HEK293 (cell line): ENCODE results near the gene REX1BD.

Experiments used
- BCL11B ChIP-seq: fragments of 450-650 bp; formaldehyde crosslinking; IDR thresholded peaks from 2 replicates; pipeline ENCODE4 v1.5.1; 2016; ENCODE audit warnings: low read depth, missing biosample characterization, missing genetic modification characterization
- KLF16 ChIP-seq: fragments of 450-650 bp; formaldehyde crosslinking; IDR thresholded peaks from 2 replicates; pipeline ENCODE4 v1.5.1; 2017; ENCODE audit warnings: missing biosample characterization, missing genetic modification characterization
- KLF8 ChIP-seq: fragments of 450-650 bp; formaldehyde crosslinking; IDR thresholded peaks from 2 replicates; pipeline ENCODE4 v1.5.1; 2016; ENCODE audit warnings: missing biosample characterization, missing genetic modification characterization
- MEIS1 ChIP-seq: sonication (generic); formaldehyde crosslinking; IDR thresholded peaks from 2 replicates; pipeline ENCODE4 v1.8.1; 2022; ENCODE audit warnings: missing genetic modification reagents, mild to moderate bottlenecking, borderline replicate concordance
- RBAK ChIP-seq: fragments of 450-650 bp; formaldehyde crosslinking; IDR thresholded peaks from 2 replicates; pipeline ENCODE4 v1.5.1; 2016; ENCODE audit warnings: missing biosample characterization, missing genetic modification characterization
- SALL2 ChIP-seq: fragments of 450-650 bp; formaldehyde crosslinking; IDR thresholded peaks from 2 replicates; pipeline ENCODE4 v1.5.0; 2017; ENCODE audit warnings: missing biosample characterization, mild to moderate bottlenecking, missing genetic modification characterization, borderline replicate concordance
- YY1 ChIP-seq: fragments of 450-650 bp; formaldehyde crosslinking; IDR thresholded peaks from 2 replicates; pipeline ENCODE4 v1.5.1; 2018; ENCODE audit warnings: missing biosample characterization, missing genetic modification characterization
- ZNF169 ChIP-seq: fragments of 450-650 bp; formaldehyde crosslinking; IDR thresholded peaks from 2 replicates; pipeline ENCODE4 v1.5.1; 2016; ENCODE audit warnings: missing biosample characterization, missing genetic modification characterization
- ZNF174 ChIP-seq: fragments of 450-650 bp; formaldehyde crosslinking; IDR thresholded peaks from 2 replicates; pipeline ENCODE4 v1.5.0; 2017; ENCODE audit warnings: missing biosample characterization, mild to moderate bottlenecking, missing genetic modification characterization
- ZNF2 ChIP-seq: fragments of 450-650 bp; formaldehyde crosslinking; IDR thresholded peaks from 2 replicates; pipeline ENCODE4 v1.5.1; 2016; ENCODE audit warnings: missing biosample characterization, missing genetic modification characterization
- ZNF223 ChIP-seq: fragments of 450-650 bp; formaldehyde crosslinking; IDR thresholded peaks from 2 replicates; pipeline ENCODE4 v1.5.1; 2016; ENCODE audit warnings: missing biosample characterization, missing genetic modification characterization
- ZNF266 ChIP-seq: fragments of 450-650 bp; formaldehyde crosslinking; IDR thresholded peaks from 2 replicates; pipeline ENCODE4 v1.5.1; 2016; ENCODE audit warnings: missing biosample characterization, missing genetic modification characterization, low read depth
- ZNF362 ChIP-seq: fragments of 450-650 bp; formaldehyde crosslinking; IDR thresholded peaks from 2 replicates; pipeline ENCODE4 v1.5.1; 2016; ENCODE audit warnings: missing biosample characterization, missing genetic modification characterization
- ZNF426 ChIP-seq: fragments of 450-650 bp; formaldehyde crosslinking; IDR thresholded peaks from 2 replicates; pipeline ENCODE4 v1.5.1; 2017; ENCODE audit warnings: missing biosample characterization, missing genetic modification characterization, mild to moderate bottlenecking, inconsistent platforms, moderate library complexity
- ZNF626 ChIP-seq: fragments of 450-650 bp; sonication (Bioruptor Pico); formaldehyde crosslinking; IDR thresholded peaks from 2 replicates; pipeline ENCODE4 v1.5.1; 2018; ENCODE audit warnings: missing biosample characterization, missing genetic modification characterization, inconsistent platforms
- ZNF660 ChIP-seq: fragments of 450-650 bp; IDR thresholded peaks from 2 replicates; pipeline ENCODE4 v1.5.1; 2018; ENCODE audit warnings: missing biosample characterization, mild to moderate bottlenecking, missing genetic modification characterization
- ZNF670 ChIP-seq: fragments of 450-650 bp; formaldehyde crosslinking; IDR thresholded peaks from 2 replicates; pipeline ENCODE4 v1.5.1; 2016; ENCODE audit warnings: missing biosample characterization, missing genetic modification characterization, low read depth
- ZNF701 ChIP-seq: fragments of 450-650 bp; formaldehyde crosslinking; IDR thresholded peaks from 2 replicates; pipeline ENCODE4 v1.5.1; 2016; ENCODE audit warnings: missing biosample characterization, missing genetic modification characterization
- ZNF785 ChIP-seq: fragments of 450-650 bp; formaldehyde crosslinking; IDR thresholded peaks from 2 replicates; pipeline ENCODE4 v1.5.1; 2016; ENCODE audit warnings: missing biosample characterization, missing genetic modification characterization
- ZSCAN16 ChIP-seq: fragments of 450-650 bp; formaldehyde crosslinking; IDR thresholded peaks from 2 replicates; pipeline ENCODE4 v1.5.1; 2016; ENCODE audit warnings: missing biosample characterization, missing genetic modification characterization
- TF ChIP-seq, protein P1 (sequence below): fragments of 450-650 bp; formaldehyde crosslinking; IDR thresholded peaks from 2 replicates; pipeline ENCODE4 v1.5.1; 2016; ENCODE audit warnings: missing biosample characterization, missing genetic modification characterization
- TF ChIP-seq, protein P2 (sequence below): fragments of 450-650 bp; formaldehyde crosslinking; IDR thresholded peaks from 2 replicates; pipeline ENCODE4 v1.5.1; 2016; ENCODE audit warnings: missing biosample characterization, missing genetic modification characterization
- TF ChIP-seq, protein P3 (sequence below): fragments of 450-650 bp; formaldehyde crosslinking; IDR thresholded peaks from 2 replicates; pipeline ENCODE4 v1.5.1; 2016; ENCODE audit warnings: missing biosample characterization, missing genetic modification characterization, borderline replicate concordance
- TF ChIP-seq, protein P4 (sequence below): fragments of 450-650 bp; formaldehyde crosslinking; IDR thresholded peaks from 2 replicates; pipeline ENCODE4 v1.5.1; 2016; ENCODE audit warnings: missing biosample characterization, missing genetic modification characterization
- TF ChIP-seq, protein P5 (sequence below): fragments of 450-650 bp; formaldehyde crosslinking; IDR thresholded peaks from 2 replicates; pipeline ENCODE4 v1.5.1; 2016; ENCODE audit warnings: missing biosample characterization, missing genetic modification characterization
- TF ChIP-seq, protein P6 (sequence below): fragments of 450-650 bp; formaldehyde crosslinking; IDR thresholded peaks from 2 replicates; pipeline ENCODE4 v1.5.1; 2016; ENCODE audit warnings: missing biosample characterization, missing genetic modification characterization, low read depth
- TF ChIP-seq, protein P7 (sequence below): fragments of 450-650 bp; formaldehyde crosslinking; IDR thresholded peaks from 2 replicates; pipeline ENCODE4 v1.5.1; 2016; ENCODE audit warnings: missing biosample characterization, missing genetic modification characterization

REX1BD gene

DNA sequence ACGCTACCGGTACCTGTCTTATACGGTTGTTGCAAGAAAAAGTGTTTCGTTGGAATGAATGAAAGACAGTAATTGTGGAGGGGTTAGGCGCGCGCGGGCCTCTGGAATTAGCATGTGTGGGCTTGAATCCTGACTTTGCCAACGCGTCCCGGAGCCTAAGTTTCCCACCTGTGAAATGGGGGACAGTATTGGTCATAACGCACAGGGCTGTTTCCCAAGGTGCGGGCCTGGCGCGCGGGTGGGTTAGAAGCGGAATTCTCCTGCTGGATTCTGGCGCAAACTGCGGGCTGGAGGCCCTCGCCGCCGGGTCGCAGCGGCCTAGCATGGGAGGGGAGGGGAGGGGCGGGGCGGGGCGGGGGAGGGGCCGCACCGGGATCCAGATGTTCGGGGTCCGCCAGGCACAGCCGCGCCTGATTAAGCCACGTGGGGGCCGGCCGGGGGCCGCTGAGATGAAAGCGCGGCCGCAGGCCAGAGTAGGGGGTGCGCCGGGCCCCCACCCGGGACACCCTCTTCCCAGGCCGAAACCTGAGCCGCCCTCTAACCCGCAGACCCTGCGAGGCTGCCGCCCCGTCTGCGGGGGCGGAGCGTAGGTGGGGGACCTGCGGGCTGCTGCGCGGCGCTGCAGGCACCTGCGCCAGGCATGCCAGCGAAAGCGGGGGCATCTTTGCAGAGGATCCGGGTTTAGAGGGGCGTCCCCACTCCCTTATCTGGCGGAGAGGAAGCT, 22.9 kb downstream of the REX1BD start (continued):
- TF ChIP-seq ZNF266: no peak
- no peak for TF ChIP-seq ZNF362 (tag by site-specific recombination)
- TF ChIP-seq ZNF169 (tag by site-specific recombination): no peak
- TF ChIP-seq, protein P1, sequence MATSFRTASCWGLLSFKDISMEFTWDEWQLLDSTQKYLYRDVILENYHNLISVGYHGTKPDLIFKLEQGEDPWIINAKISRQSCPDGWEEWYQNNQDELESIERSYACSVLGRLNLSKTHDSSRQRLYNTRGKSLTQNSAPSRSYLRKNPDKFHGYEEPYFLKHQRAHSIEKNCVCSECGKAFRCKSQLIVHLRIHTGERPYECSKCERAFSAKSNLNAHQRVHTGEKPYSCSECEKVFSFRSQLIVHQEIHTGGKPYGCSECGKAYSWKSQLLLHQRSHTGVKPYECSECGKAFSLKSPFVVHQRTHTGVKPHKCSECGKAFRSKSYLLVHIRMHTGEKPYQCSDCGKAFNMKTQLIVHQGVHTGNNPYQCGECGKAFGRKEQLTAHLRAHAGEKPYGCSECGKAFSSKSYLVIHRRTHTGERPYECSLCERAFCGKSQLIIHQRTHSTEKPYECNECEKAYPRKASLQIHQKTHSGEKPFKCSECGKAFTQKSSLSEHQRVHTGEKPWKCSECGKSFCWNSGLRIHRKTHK: no peak
- TF ChIP-seq, protein P2, sequence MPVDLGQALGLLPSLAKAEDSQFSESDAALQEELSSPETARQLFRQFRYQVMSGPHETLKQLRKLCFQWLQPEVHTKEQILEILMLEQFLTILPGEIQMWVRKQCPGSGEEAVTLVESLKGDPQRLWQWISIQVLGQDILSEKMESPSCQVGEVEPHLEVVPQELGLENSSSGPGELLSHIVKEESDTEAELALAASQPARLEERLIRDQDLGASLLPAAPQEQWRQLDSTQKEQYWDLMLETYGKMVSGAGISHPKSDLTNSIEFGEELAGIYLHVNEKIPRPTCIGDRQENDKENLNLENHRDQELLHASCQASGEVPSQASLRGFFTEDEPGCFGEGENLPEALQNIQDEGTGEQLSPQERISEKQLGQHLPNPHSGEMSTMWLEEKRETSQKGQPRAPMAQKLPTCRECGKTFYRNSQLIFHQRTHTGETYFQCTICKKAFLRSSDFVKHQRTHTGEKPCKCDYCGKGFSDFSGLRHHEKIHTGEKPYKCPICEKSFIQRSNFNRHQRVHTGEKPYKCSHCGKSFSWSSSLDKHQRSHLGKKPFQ (tag by site-specific recombination): no peak
- TF ChIP-seq ZNF2 (tag by site-specific recombination): no peak
- TF ChIP-seq YY1 (tag by site-specific recombination): no peak
- TF ChIP-seq ZNF660: no peak
- TF ChIP-seq ZNF426: no peak
- TF ChIP-seq SALL2 (tag by site-specific recombination): no peak
- no peak for TF ChIP-seq BCL11B (tag by site-specific recombination)
- no peak for TF ChIP-seq KLF8 (tag by site-specific recombination)
- TF ChIP-seq, protein P3, sequence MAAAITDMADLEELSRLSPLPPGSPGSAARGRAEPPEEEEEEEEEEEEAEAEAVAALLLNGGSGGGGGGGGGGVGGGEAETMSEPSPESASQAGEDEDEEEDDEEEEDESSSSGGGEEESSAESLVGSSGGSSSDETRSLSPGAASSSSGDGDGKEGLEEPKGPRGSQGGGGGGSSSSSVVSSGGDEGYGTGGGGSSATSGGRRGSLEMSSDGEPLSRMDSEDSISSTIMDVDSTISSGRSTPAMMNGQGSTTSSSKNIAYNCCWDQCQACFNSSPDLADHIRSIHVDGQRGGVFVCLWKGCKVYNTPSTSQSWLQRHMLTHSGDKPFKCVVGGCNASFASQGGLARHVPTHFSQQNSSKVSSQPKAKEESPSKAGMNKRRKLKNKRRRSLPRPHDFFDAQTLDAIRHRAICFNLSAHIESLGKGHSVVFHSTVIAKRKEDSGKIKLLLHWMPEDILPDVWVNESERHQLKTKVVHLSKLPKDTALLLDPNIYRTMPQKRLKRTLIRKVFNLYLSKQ (tag by site-specific recombination): no peak
- TF ChIP-seq, protein P4, sequence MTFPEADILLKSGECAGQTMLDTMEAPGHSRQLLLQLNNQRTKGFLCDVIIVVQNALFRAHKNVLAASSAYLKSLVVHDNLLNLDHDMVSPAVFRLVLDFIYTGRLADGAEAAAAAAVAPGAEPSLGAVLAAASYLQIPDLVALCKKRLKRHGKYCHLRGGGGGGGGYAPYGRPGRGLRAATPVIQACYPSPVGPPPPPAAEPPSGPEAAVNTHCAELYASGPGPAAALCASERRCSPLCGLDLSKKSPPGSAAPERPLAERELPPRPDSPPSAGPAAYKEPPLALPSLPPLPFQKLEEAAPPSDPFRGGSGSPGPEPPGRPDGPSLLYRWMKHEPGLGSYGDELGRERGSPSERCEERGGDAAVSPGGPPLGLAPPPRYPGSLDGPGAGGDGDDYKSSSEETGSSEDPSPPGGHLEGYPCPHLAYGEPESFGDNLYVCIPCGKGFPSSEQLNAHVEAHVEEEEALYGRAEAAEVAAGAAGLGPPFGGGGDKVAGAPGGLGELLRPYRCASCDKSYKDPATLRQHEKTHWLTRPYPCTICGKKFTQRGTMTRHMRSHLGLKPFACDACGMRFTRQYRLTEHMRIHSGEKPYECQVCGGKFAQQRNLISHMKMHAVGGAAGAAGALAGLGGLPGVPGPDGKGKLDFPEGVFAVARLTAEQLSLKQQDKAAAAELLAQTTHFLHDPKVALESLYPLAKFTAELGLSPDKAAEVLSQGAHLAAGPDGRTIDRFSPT (tag by site-specific recombination): peak; percentile 75
- TF ChIP-seq KLF16 (tag by site-specific recombination): peak; percentile 38; the same call in 1 of the 2 replicates
- TF ChIP-seq, protein P5, sequence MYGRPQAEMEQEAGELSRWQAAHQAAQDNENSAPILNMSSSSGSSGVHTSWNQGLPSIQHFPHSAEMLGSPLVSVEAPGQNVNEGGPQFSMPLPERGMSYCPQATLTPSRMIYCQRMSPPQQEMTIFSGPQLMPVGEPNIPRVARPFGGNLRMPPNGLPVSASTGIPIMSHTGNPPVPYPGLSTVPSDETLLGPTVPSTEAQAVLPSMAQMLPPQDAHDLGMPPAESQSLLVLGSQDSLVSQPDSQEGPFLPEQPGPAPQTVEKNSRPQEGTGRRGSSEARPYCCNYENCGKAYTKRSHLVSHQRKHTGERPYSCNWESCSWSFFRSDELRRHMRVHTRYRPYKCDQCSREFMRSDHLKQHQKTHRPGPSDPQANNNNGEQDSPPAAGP (tag by site-specific recombination): no peak
- no peak for TF ChIP-seq ZNF701 (tag by site-specific recombination)
- no peak for TF ChIP-seq ZNF785 (tag by site-specific recombination)
- TF ChIP-seq, protein P6, sequence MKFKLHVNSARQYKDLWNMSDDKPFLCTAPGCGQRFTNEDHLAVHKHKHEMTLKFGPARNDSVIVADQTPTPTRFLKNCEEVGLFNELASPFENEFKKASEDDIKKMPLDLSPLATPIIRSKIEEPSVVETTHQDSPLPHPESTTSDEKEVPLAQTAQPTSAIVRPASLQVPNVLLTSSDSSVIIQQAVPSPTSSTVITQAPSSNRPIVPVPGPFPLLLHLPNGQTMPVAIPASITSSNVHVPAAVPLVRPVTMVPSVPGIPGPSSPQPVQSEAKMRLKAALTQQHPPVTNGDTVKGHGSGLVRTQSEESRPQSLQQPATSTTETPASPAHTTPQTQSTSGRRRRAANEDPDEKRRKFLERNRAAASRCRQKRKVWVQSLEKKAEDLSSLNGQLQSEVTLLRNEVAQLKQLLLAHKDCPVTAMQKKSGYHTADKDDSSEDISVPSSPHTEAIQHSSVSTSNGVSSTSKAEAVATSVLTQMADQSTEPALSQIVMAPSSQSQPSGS (tag by site-specific recombination): no peak
- no peak for TF ChIP-seq RBAK (tag by site-specific recombination)
- TF ChIP-seq MEIS1 (CRISPR knock-in tag): no peak
- no peak for TF ChIP-seq ZNF174
- no peak for TF ChIP-seq ZNF626
- no peak for TF ChIP-seq ZSCAN16 (tag by site-specific recombination)
- TF ChIP-seq, protein P7, sequence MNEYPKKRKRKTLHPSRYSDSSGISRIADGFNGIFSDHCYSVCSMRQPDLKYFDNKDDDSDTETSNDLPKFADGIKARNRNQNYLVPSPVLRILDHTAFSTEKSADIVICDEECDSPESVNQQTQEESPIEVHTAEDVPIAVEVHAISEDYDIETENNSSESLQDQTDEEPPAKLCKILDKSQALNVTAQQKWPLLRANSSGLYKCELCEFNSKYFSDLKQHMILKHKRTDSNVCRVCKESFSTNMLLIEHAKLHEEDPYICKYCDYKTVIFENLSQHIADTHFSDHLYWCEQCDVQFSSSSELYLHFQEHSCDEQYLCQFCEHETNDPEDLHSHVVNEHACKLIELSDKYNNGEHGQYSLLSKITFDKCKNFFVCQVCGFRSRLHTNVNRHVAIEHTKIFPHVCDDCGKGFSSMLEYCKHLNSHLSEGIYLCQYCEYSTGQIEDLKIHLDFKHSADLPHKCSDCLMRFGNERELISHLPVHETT (tag by site-specific recombination): no peak
- no peak for TF ChIP-seq ZNF223 (tag by site-specific recombination)
- TF ChIP-seq ZNF670 (tag by site-specific recombination): no peak
